Stomach (tissue), 9 donors: Measurements from ENCODE around the gene RTL5. TPM values are rescaled to one million over a fixed set of nuclear protein-coding genes. Genes with fewer than 3 reads are reported as not detected.

Experiments used
- DNase-seq, 2 donors: peaks; one replicate each; pipeline versions ENCODE4 v3.0.0 to v3.0.0-alpha.2; 2013 to 2019
- H3K27ac ChIP-seq, 5 donors: fragments of 200-600 bp in 4 of 5; sonication (generic) in 4 of 5; one replicate each; pipeline ENCODE4 v1.5.1; 2013 to 2019; ENCODE audit warnings: mild to moderate bottlenecking in 1 of 5, moderate library complexity in 1 of 5
- H3K27me3 ChIP-seq, 3 donors: fragments of 200-600 bp; sonication (generic); one replicate each; pipeline ENCODE4 v1.5.1; 2017 to 2019; ENCODE audit warnings: mixed run types in 1 of 3
- H3K36me3 ChIP-seq, 4 donors: fragments of 200-600 bp; sonication (generic); 1 replicate in 3 of 4; 2 replicates in 1 of 4; pipeline ENCODE4 v1.5.1; 2016 to 2019
- H3K4me1 ChIP-seq, 4 donors: fragments of 200-600 bp; sonication (generic); one replicate each; pipeline ENCODE4 v1.5.1; 2016 to 2019
- H3K4me3 ChIP-seq, 4 donors: fragments of 200-600 bp; sonication (generic) in 3 of 4; one replicate each; pipeline ENCODE4 v1.5.1; 2016 to 2019; ENCODE audit warnings: mild to moderate bottlenecking in 1 of 4
- H3K9me3 ChIP-seq, 4 donors: fragments of 200-600 bp; sonication (generic); one replicate each; pipeline ENCODE4 v1.5.1; 2016 to 2019
- EP300 ChIP-seq: sonication (generic); formaldehyde crosslinking; IDR thresholded peaks from one replicate; pipeline ENCODE4 v1.6.1; 2017; ENCODE audit warnings: antibody characterized with exemption
- POLR2A ChIP-seq, 4 donors: fragments of 450-650 bp; IDR thresholded peaks; one replicate each; pipeline ENCODE4 v1.6.1; 2016; ENCODE audit warnings: antibody characterized with exemption in 4 of 4, control low read depth in 2 of 4, mild to moderate bottlenecking in 1 of 4, moderate library complexity in 1 of 4
- POLR2AphosphoS5 ChIP-seq, 3 donors: sonication (generic); formaldehyde crosslinking; IDR thresholded peaks; one replicate each; pipeline ENCODE4 v1.6.1; 2016; ENCODE audit warnings: antibody characterized with exemption in 3 of 3
- WGBS, 5 donors: extraction: QIAGEN DNeasy Blood & Tissue Kit in 3 of 5; methylation state at CpG; one replicate each; pipeline versions ENCODE4 v1.1.5 to v1.1.7; 2013 to 2018; 5-methylcytosine and 5-hydroxymethylcytosine counted together
- intact Hi-C: fragments of 100-400 bp; cut with DNase I; formaldehyde crosslinking; loops from one replicate; pipeline ENCODE4 v1.15.1; 2023; ENCODE audit warnings: low total_unique reads
- polyA plus RNA-seq, 3 donors: library from polyadenylated mRNA; stranded (reverse); fragments of 200-250 nt; gene quantifications; one replicate each; pipeline ENCODE4 v1.2.3, GENCODE V29; 2013
- total RNA-seq, 5 donors: library from RNA; depleted of rRNA; stranded (reverse); fragments of >200 nt; gene quantifications; one replicate each; pipeline versions ENCODE4 v1.1.0 to v1.2.3, GENCODE V29; 2014 to 2016
- TF ChIP-seq, protein P1 (sequence below), 7 experiments: fragments of 450-650 bp in 4 of 7; fragments of 200-600 bp in 3 of 7; sonication (generic) in 3 of 7; IDR thresholded peaks; one replicate each; pipeline ENCODE4 v1.5.1; 2016 to 2019; ENCODE audit warnings: antibody characterized with exemption in 7 of 7, control low read depth in 2 of 7, mild to moderate bottlenecking in 1 of 7
- donor health status: healthy with polysubstance abuse.
- donor health status: Bipolar disorder and iron deficiency.
- donor health status: healthy.

The RTL5 gene
- total and polyA plus RNA-seq, 8 donors: 0.58 to 5.4 (median 2.6) TPM

DNA sequence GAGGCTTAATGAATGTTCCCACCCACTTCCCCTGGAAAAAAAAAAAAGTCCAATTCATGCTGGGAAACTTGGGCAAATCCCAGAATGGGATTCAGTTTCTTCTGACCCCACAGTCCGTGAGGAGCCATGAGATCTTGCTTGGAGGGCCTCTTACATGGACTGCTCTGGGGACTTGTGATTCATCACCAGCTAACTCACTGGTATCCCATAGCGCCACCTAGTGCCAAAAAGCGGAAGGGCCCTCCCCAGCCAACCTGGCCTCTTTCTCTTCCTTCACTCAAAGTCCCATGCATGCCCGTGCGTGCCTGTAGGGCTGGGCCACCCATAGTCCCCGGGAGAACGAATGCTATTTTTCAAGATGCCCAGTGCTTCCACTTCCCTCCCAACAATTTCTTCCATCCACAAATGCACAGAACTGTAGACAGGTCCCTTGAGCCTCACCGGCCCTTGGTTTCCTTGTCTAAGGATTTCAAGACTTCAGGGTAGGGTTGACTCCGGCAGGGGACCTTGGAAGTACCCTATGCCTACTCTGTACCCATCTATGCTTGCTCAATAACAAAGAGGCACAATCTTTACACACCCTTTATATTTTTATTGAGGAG lies 5.1 kb downstream of the RTL5 start:
- no peak overlapping the region for H3K4me3 ChIP-seq
- DNase-seq: peak; percentile 88 to 92
- TF ChIP-seq POLR2A (IDR thresholded peaks at IDR 0.05) (no peak), EP300 (no peak), POLR2AphosphoS5 (IDR thresholded peaks at IDR 0.05) (peak in 2 of 3 donors; percentile 6 to 47)
- TF ChIP-seq, protein P1, sequence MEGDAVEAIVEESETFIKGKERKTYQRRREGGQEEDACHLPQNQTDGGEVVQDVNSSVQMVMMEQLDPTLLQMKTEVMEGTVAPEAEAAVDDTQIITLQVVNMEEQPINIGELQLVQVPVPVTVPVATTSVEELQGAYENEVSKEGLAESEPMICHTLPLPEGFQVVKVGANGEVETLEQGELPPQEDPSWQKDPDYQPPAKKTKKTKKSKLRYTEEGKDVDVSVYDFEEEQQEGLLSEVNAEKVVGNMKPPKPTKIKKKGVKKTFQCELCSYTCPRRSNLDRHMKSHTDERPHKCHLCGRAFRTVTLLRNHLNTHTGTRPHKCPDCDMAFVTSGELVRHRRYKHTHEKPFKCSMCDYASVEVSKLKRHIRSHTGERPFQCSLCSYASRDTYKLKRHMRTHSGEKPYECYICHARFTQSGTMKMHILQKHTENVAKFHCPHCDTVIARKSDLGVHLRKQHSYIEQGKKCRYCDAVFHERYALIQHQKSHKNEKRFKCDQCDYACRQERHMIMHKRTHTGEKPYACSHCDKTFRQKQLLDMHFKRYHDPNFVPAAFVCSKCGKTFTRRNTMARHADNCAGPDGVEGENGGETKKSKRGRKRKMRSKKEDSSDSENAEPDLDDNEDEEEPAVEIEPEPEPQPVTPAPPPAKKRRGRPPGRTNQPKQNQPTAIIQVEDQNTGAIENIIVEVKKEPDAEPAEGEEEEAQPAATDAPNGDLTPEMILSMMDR (IDR thresholded peaks at IDR 0.05): peak in 5 of 7 experiments; percentile 39 to 90 (median 79)
- peaks cover 0 to under 1% (median 0%) of the 10 kb centered on the region in 4 donors for H3K9me3 ChIP-seq
- WGBS, 5 donors: 17 to 23% (median 19%) methylated on average over 9 of the region's 9 CpGs
- intact Hi-C loops: loop anchor here (5.0 kb wide), 1 partner anchor 104 kb away; no protein-coding TSS in a partner anchor
- peak overlapping the region in 4 of 5 donors; percentile 57 to 67 (median 64) for H3K27ac ChIP-seq
- peaks cover 0 to 21% (median 0%) of the 10 kb centered on the region in 3 donors for H3K27me3 ChIP-seq
- no peaks in the 10 kb centered on the region for H3K36me3 ChIP-seq
- peaks cover 4 to 83% (median 40%) of the 10 kb centered on the region in 4 donors for H3K4me1 ChIP-seq

GRCh38 chrX:72126048-72126415 lies 5.7 kb downstream of the RTL5 start:
- no peak for DNase-seq
- H3K4me3 ChIP-seq: no peak overlapping the region
- WGBS, 5 donors: 16 to 41% (median 19%) methylated on average over 3 of the region's 3 CpGs; no CpG with 5 or more reads in 1 of the 5 donors
- TF ChIP-seq, protein P1 (IDR thresholded peaks at IDR 0.05): no peak
- TF ChIP-seq POLR2AphosphoS5 (IDR thresholded peaks at IDR 0.05): no peak
- no peak for TF ChIP-seq EP300
- TF ChIP-seq POLR2A (IDR thresholded peaks at IDR 0.05): no peak
- H3K27ac ChIP-seq: peak overlapping the region in 4 of 5 donors; percentile 57 to 67 (median 64)
- peaks cover 9 to 87% (median 41%) of the 10 kb centered on the region in 4 donors for H3K4me1 ChIP-seq
- peaks cover 0 to 21% (median 0%) of the 10 kb centered on the region in 3 donors for H3K27me3 ChIP-seq
- H3K9me3 ChIP-seq: no peaks in the 10 kb centered on the region
- intact Hi-C loops: loop anchor here (5.0 kb wide), 1 partner anchor 104 kb away; no protein-coding TSS in a partner anchor
- no peaks in the 10 kb centered on the region for H3K36me3 ChIP-seq

DNA sequence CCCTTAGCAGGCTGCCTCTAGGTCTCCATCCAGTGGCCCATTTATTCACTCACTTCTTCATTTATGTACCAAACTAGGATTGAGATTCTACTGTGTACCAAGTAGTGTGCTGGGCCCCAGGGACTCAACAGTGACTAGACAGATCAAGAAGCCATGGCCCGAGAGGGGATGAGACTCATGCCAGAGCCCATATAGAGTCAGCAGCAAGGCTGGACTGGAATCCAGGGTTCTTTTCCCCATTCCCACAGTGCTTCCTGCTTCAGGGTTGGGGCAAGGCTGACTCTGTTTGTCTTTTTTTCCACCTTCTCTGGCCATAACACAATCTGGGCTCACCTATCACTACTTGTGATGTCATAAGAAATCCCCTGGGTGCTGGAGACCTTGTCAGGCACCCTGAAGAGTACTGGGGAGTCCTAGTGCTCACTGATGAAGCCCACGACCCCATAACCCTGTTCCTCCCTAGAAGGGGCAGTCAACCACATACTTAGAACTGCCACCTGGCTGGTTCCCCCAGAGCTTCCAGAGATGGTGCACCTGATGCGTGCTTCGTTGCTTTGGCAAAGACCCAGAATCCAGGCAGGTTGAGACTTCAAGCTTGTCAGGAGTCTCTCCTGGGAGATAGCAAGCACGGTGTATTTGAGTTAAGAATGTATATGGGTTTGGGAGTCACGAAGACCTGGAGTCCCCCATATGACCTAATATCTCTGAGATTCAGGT lies 6.2 kb downstream of the RTL5 start:
- intact Hi-C loops: loop anchor here (5.0 kb wide), 1 partner anchor 103 kb away; no protein-coding TSS in a partner anchor
- no peak for TF ChIP-seq POLR2A (IDR thresholded peaks at IDR 0.05)
- TF ChIP-seq, protein P1 (IDR thresholded peaks at IDR 0.05): no peak
- no peak for TF ChIP-seq EP300
- no peak for TF ChIP-seq POLR2AphosphoS5 (IDR thresholded peaks at IDR 0.05)
- no peaks in the 10 kb centered on the region for H3K9me3 ChIP-seq
- peaks cover 11 to 87% (median 43%) of the 10 kb centered on the region in 4 donors for H3K4me1 ChIP-seq
- no peaks in the 10 kb centered on the region for H3K36me3 ChIP-seq
- 36 to 80% (median 45%) methylated on average over 1 to 6 of the region's 6 CpGs for WGBS, 5 donors
- peaks cover 0 to 16% (median 0%) of the 10 kb centered on the region in 3 donors for H3K27me3 ChIP-seq
- peak overlapping the region in 3 of 5 donors; percentile 64 to 67 (median 65) for H3K27ac ChIP-seq
- H3K4me3 ChIP-seq: no peak overlapping the region
- DNase-seq: no peak

GRCh38 chrX:72124540-72125201 lies 7.0 kb downstream of the RTL5 start:
- DNase-seq: no peak
- H3K27ac ChIP-seq: peak overlapping the region in 3 of 5 donors; percentile 64 to 80 (median 67)
- no peaks in the 10 kb centered on the region for H3K9me3 ChIP-seq
- H3K36me3 ChIP-seq: no peaks in the 10 kb centered on the region
- intact Hi-C loops: loop anchor here (5.0 kb wide), 1 partner anchor 102 kb away; no protein-coding TSS in a partner anchor
- H3K4me3 ChIP-seq: no peak overlapping the region
- 51 to 71% (median 56%) methylated on average over 7 to 8 of the region's 8 CpGs for WGBS, 5 donors
- H3K27me3 ChIP-seq: peaks cover 0 to 14% (median 0%) of the 10 kb centered on the region in 3 donors
- H3K4me1 ChIP-seq: peaks cover 11 to 89% (median 41%) of the 10 kb centered on the region in 4 donors
- TF ChIP-seq EP300 (no peak), POLR2A (IDR thresholded peaks at IDR 0.05) (no peak), POLR2AphosphoS5 (IDR thresholded peaks at IDR 0.05) (no peak)
- TF ChIP-seq, protein P1 (IDR thresholded peaks at IDR 0.05): no peak
